Putamen (tissue), 1 donor: ENCODE results near the gene SELL.
"Not testable (repeated sequence)": the region's sequence is repeated elsewhere in the genome, so short reads cannot be mapped to it uniquely, and the experiment has no call there.

ENCODE experiments used
- DNase-seq: peaks from one replicate; pipeline ENCODE4 v3.0.0-alpha.2; 2016; ENCODE audit warnings: low spot score

SELL gene

DNA sequence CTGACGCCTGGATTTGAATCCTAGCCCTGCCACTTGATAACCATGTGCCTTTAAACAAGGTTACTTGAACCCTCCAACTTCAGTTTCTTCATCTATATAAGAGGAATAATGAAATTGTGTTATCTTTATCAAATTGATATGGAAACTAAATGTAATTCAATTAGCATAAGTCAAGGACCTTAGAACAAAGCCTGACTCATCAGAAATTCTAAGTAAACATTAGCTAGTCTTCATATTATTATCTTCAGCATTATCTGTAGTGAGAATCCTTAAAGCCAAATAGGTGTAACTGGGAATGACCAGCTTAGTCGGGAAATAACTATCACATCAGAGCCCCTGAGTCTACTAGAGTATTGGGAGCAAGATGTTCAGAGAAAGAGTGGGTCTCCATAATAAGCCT is 6.6 kb downstream of the SELL start:
- no peak for DNase-seq

DNA sequence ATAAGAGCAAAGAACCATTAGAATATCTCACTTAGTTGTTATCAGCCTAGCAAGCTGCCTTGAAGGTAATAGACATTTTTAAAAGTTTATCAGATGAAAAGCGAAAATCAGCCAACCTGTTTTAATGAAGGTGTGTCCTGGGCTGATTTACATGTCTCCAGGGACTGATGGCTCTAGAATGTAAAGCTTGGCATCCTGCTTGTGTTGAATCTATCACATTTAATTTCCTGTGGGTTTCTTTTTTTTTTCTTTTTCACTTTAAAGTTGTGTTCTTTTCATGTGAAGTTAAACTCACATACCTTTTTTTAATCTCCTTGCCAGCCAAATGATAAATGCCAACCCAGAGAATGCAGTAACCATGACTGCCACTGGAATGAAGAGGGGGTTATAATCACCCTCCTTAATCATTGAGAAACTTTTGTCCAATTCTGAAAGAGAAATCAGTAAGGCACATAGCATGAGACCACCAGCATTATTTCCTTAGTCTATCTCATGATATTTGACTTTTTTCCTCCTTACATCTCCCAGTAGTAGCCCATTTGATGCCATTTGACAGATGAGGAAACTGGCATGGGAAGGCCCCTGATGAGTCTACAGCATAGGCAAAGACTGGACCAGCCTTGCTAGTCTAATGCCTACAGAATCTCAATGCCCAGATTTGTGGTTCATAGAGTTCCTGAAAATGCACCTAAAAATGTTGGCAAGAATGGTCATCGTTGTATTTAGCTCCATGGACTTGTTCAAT is 10.0 kb downstream of the SELL start:
- DNase-seq, result no peak

DNA sequence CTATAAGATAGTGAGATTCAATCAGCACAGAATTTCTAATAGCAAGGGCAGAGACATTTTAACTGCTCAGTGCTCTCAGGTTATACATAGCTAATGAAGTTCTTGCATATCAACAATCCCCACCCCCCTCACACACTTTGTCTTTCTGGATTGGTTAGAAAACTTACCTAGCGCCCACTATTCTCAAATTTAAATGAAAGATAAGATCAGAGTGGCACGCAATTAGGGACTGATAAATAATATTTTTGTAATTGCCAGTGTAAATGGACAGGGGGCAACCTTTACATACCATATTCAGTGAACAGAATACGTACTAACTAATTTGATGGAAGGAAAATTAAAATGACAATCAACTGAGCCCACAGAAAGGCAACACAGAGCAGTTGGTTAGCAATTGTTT is 11.7 kb downstream of the SELL start:
- DNase-seq, result no peak

DNA sequence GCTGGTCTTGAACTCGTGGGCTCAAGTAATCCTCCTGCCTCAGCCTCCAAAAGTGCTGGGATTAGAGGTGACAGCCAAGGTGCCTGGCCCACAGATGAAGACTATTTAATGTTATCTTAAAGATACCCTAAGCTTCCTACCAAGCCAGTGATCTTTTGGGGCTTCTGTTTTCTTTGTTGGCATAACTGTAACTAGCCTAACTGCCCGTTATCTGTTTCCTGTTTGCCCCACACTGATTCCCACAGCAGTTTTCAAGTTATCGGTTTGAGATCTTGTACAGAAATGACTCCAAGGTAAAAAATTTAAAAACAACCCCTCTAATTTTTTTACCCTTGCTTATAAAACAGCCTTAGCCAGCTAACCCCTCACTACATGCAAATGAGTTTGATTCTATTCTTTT is 12.4 kb downstream of the SELL start:
- DNase-seq, result no peak

DNA sequence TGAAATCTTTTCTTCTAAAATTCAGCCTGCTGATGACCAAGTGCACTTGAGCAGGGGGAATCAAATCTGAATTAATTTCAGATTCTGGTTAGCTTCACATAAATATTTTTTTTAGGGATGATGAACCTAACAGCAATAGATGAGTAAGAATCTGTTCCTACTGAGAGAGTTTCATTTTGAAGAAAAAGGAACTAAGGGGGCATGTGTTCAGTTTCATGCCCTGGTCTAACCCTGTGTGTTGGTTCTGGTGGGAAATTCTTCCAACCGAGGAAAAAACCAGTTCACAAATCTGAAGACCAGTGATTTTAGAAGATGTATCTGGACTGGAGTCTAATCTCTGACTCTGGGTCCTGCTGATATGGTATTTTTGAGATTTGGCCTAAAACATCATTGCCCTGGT is 13.7 kb downstream of the SELL start:
- no peak for DNase-seq

DNA sequence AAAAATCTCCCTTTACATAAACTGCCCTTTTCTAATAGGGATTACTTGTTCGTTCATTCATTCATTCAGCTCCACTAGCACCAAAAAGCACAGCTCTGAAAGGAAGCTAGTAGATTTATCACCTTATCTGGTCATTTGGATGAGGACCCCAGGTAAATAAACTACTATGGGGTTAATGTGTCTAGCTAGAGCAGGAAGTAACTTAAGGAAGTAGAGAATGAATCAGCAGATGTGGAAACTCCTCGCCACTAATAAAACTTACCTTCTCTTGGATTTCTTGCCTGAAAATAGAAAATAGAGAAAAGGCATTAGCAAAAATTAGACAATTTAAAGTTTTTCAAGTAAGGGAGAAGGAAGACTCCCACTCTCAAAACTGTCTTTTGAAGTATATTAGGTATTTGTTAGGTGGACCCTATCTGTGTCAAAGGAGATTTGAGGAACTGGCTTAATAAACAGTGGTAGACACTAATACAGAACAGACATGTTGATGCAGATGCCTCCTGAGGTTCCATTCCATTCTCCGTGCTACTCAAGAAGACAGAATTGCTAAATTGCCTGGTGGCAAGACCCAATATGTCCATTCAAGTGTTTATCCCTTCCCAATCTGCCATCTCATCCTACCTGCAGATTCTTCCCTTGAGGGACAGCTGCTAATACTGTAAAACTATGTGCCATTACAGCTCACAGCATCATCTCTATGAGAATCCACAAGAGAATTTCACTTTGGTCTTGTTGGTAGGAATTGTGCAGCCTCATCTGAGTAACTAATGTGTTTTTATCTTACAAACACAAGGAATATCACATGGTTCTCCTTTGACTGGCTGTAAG is 14.9 kb downstream of the SELL start:
- no peak for DNase-seq

DNA sequence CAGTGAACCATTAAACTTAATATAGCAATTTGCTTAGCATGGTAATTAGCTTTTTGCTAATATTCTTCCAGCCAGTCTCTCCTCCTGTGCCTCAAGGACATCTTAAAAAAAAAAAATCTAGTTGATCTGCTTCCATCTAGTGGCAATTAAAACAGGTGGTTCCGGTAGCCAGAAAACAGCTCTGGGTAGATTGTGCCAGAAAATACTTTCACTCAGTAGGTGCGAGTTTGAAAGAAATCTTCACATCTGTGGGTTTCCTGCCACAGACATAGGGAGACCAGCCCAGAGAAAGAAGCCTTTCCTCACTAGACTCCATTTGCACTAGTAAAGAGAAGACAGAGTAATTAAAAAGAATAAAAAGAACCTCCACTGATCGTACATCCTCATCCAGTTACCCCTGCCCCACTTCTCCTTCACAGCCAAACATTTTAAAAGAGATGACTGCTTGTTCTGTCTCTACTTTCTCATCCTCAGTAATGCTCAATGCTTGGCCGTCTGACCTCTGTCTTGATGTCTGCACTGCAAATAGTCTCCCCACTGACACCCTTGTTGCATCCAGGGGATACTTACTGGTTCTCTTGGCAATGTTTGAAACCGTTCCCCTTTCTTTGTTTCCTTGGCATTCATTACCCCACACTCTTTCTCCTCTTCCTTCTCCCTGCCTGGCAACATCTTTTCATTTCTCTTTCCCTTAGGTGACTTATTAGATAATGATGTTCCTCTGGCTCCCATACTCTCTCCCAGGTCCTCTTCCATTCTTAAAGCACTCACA is 16.9 kb downstream of the SELL start:
- no peak for DNase-seq

DNA sequence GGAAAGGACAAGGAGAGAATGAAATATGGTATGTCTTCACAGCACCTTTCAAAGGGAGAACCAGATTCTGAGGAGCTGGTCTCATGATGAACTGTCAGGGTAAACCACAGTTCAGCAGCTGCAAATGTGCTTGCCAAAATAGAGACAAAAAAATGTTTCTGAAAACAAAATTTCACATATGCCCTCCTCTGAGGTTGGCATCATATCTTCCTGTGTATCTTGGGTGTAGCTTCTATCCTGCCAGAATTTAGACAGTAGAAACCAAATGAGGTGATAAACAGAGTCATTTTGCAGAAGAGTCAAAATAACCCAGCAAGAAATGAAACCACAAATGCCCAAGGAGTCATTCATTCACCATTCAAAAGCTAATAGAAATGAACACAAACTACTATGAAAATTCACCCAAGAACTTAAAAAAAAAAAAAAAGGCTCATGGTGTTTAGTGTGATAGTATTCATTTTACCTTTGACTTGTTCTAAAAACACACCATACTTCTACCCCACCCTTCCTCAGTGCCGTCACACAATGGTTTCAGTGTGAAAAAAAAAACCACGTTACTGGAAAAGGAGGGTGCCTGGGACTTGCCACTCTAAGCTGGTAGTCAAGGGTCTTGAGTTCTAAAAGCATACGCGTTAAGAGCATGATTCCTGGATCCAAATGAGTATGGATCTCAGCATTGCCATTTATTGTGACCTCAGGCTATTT is 18.5 kb downstream of the SELL start:
- DNase-seq, result no peak

DNA sequence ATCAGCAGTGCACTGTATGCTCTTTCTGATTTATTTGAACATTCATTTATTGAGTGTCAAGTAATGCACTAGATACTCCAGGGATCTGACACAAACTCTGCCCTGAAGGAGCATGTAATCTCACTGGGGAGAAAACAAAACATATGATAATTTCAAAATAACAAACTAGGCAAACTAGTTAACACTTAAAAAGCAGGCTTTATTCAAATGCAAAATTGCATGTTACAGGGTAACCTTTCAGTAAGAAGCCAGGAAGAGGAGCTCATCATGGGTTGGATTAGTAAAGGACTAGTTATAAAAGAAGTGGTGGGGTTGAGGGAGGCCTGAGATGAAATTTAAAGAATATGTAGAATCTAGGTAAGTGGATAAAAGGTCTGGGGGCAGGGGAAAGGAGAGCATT is 20.9 kb downstream of the SELL start:
- DNase-seq, result no peak

DNA sequence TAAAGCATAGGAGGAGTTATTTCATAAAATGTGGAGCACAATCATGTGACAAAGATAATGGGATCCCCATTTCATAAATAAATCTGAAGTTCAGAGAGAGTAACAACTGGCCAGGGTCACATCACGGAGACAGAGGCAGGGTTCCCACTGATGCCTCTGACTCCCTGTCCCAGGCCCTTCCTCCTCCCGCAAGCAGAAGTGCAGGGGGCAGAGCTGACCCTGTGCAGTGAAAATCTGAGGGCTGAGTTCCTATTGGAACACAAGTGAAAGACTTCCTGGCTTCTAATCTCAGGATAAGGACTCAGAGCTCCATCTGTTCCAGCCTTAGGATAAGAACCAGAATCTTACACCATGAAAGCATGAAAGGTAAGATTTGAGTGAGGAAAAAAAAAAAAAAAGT is 22.0 kb downstream of the SELL start:
- no peak for DNase-seq

DNA sequence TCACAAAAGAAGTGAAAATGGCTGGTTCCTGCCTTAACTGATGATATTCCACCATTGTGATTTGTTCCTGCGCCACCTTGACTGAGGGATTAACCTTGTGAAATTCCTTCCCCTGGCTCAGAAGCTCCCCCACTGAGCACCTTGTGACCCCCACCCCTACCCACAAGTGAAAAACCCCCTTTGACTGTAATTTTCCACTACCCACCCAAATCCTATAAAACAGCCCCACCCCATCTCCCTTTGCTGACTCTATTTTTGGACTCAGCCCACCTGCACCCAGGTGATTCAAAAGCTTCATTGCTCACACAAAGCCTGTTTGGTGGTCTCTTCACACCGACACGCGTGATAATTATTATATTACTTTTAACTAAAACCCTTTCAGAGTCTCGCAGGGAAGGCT is 23.0 kb downstream of the SELL start:
- DNase-seq, result not testable (repeated sequence)

DNA sequence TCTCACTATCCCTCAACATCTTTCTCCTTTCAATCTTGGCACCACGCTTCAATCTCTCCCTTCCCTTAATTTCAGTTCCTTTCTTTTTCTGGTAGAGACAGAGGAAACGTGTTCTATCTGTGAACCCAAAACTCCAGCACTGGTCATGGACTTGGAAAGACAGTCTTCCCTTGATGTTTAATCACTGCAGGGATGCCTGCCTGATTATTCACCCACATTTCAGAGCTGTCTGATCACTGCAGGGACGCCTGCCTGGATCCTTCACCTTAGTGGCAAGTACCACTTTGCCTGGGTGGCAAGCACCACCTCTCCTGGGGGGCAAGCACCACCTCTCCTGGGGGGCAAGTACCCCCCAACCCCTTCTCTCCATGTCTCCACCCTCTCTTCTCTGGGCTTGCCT is 27.8 kb downstream of the SELL start:
- no peak for DNase-seq

DNA sequence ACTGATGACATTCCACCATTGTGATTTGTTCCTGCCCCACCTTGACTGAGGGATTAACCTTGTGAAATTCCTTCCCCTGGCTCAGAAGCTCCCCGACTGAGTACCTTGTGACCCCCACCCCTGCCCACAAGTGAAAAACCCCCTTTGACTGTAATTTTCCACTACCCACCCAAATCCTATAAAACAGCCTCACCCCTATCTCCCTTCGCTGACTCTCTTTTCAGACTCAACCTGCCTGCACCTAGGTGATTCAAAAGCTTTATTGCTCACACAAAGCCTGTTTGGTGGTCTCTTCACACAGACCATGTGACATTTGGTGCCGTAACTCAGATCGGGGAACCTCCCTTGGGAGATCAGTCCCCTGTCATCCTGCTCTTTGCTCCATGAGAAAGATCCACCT is 28.3 kb downstream of the SELL start:
- not testable (repeated sequence) for DNase-seq

DNA sequence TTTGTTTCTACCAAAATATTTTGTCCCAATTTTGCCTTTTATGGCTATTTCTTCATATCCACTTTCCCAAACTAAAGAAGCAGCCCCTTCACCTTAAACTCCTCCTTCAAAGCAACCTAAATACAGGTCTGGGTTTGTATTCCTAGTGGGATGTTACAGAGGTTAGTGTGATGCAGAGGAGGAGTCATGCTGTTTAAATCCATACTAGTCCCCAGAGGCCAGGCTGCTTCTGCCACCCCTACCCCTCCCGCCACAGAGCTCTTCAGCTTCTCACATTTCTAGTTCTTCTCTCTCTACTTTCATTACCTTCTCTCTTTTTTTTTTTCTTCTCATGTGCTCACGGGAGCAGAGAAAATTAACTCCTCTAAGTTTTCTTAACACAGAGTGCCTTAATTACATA is 29.3 kb downstream of the SELL start:
- DNase-seq, result no peak

DNA sequence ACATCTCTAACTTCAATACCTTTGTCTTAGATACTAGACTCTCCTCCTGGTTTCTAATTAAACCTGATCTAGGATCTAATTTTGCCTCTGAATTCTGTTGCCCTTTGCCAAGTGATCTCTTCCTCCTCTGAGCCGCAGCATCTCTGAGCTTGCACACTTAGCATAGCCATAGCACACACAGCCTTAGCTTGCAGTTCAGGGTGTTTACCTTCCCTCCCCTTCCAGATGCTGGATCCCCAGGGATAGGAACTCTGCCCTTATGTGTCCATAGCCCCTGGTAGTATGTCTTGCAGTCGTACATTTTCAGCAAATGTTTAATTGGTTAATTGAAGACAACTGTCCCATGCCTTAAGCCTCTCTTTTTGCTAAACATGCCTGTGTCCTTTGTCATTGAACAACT is 30.3 kb downstream of the SELL start:
- no peak for DNase-seq

DNA sequence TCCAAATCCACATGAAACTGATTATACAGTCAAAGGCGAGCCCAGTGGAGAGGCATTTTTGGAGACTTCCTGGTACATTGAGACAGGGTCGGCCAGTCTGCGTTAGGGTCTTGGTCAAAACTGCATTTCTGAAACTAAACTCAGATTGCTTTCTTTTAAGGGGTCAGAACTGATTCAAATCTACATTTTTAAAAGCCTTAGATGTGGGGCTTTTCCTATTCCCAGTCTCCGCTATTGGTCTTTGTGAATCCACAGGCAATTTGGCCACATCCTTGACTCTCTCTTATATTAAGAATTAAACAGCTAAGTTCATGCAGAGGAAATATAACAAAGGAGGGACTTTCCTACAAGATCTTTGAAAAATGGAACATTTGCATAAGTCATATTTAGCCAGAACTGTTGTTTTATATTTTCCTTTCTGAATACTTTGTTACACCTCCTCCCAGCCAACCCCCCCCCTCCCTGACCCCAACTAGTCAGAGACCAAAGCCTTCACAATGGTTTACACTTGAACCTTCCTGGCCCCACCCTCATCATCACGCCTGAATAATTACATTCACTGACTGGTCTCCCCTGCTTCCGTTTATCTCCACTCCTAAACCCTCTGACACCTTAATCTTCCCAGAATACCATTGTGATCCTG is 30.9 kb downstream of the SELL start:
- no peak for DNase-seq

DNA sequence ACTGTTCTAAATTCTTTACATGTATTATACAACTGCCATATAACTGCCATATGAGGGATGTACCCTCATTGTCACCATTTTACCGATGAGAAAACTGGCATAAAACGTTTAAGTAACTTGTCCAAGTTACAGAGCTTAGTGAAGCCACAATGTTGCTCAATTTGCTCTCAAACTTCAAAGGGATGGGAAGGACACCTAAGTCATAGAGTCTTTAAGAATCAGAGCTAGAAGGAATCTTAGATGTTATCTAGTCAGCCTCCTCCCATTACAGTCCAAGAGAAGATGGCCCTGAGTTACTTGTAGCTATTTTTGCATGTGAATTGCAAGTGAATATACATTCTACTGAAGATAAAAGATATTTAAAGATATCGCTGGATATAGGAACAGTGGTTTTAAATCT is 31.7 kb downstream of the SELL start:
- no peak for DNase-seq

DNA sequence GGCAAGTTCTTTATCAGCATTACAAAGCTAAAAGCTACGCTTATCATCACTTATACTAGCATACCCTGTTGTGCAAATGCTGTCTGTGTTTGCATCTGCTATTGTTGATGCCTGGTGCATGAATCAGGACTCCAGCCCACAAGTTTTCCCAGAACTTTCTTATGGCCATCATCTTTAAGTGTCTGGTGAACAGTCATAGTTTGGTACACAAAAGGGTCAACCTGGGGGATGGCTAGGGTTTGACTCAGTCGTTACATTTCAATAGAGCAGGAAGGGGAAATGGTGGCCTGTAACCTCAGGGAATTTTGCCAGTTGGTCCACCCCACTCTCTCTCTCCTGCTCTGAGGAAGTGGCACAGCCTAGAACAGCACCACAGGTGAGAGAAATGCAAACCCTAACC is 35.4 kb downstream of the SELL start:
- no peak for DNase-seq

DNA sequence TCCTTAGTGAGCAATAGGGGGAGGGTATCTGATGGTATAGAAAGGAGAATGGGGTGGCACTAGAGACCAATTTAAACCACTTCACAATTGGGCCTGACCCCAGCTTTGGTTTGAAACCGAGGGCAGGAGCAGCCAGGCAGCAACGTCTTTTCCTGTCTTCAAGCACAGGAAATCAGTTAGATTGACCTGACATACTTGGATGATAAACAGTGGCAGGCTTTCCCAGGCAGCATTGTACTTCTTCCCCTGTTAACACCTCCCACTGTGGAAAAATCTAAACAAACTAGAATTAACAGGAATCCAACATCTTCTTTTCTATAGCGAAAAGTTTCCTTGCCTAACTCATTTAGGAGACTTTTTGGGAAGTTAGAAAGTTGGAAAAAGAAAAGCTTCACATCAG is 40.6 kb downstream of the SELL start:
- no peak for DNase-seq

DNA sequence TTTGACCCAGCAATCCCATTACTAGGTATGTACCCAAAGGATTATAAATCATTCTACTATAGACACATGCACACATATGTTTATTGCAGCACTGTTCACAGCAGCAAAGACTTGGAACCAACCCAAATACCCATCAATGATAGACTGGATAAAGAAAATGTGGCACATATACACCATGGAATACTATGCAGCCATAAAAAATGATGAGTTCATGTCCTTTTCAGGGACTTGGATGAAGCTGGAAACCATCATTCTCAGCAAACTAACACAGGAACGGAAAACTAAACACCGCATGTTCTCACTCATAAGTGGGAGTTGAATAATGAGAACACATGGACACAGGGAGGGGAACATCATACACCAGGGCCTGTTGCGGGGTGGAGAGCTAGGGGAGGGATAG is 41.2 kb downstream of the SELL start:
- DNase-seq, result not testable (repeated sequence)

DNA sequence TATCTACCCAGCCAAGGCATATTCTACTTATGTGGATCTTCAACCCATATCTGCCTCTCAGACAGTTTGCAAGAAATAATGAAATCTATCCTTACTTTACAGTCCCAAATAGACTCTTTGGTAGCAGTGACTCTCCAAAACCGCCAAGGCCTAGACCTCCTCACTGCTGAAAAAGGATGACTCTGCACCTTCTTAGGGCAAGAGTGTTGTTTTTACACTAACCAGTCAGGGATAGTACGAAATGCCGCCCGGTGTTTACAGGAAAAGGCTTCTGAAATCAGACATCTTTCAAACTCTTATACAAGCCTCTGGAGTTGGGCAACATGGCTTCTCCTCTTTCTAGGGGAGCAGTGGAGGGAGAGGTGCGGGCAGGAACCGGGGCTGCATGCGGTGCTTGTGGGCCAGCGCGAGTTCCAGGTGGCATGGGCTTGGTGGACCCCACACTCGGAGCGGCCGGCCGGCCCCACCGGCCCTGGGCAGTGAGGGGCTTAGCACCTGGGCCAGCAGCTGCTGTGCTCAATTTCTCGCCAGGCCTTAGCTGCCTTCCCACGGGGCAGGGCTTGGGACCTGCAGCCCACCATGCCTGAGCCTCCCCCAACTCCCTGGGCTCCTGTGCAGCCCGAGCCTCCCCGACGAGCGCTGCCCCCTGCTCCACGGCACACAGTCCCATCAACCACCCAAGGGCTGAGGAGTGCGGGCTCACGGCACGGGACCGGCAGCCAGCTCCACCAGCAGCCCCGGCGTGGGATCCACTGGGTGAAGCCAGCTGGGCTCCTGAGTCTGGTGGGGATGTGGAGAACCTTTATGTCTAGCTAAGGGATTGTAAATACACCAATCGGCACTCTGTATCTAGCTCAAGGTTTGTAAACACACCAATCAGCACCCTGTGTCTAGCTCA is 43.5 kb downstream of the SELL start:
- DNase-seq, result not testable (repeated sequence)
